Kidney tubule cell (primary cell): ENCODE results near the gene TCEANC2.
"Not testable (repeated sequence)": the region's sequence is repeated elsewhere in the genome, so short reads cannot be mapped to it uniquely, and the experiment has no call there.

ENCODE experiments used
- DNase-seq: peaks from one replicate; pipeline ENCODE4 v3.0.0-alpha.2; 2018; ENCODE audit warnings: low spot score

The TCEANC2 gene

GRCh38 chr1:54027848-54028247, 25.6 kb upstream of the TCEANC2 start:
- DNase-seq = no peak

GRCh38 chr1:54028306-54029251, 24.8 kb upstream of the TCEANC2 start:
- DNase-seq = no peak

- DNase-seq = no peak
Measured at GRCh38 chr1:54037476-54037875, 15.9 kb upstream of the TCEANC2 start.

GRCh38 chr1:54041806-54042205, 11.6 kb upstream of the TCEANC2 start:
- no peak for DNase-seq

- DNase-seq = no peak
Measured at GRCh38 chr1:54045496-54045895, 7.9 kb upstream of the TCEANC2 start.

GRCh38 chr1:54046671-54047383, 6.6 kb upstream of the TCEANC2 start:
- no peak for DNase-seq

GRCh38 chr1:54047384-54048305, 5.8 kb upstream of the TCEANC2 start:
- DNase-seq = no peak

- not testable (repeated sequence) for DNase-seq
Measured at GRCh38 chr1:54050435-54050834, 3.0 kb upstream of the TCEANC2 start.

- DNase-seq = peak; percentile 18
Measured at GRCh38 chr1:54051933-54052430, 1.4 kb upstream of the TCEANC2 start.

GRCh38 chr1:54052431-54052933, 926 bp upstream of the TCEANC2 start:
- DNase-seq = peak; percentile 63

GRCh38 chr1:54053745-54054437, 483 bp downstream of the TCEANC2 start:
- DNase-seq = peak; percentile 19

GRCh38 chr1:54054438-54054749, 986 bp downstream of the TCEANC2 start:
- no peak for DNase-seq

GRCh38 chr1:54064299-54064698, 10.9 kb downstream of the TCEANC2 start:
- no peak for DNase-seq

- no peak for DNase-seq
Measured at GRCh38 chr1:54069791-54070170, 16.4 kb downstream of the TCEANC2 start.

GRCh38 chr1:54070171-54070837, 16.9 kb downstream of the TCEANC2 start:
- DNase-seq = peak; percentile 52

- DNase-seq = no peak
Measured at GRCh38 chr1:54077359-54077758, 24.0 kb downstream of the TCEANC2 start.

GRCh38 chr1:54080598-54081049, 27.2 kb downstream of the TCEANC2 start:
- peak; percentile 13 for DNase-seq

- peak; percentile 73 for DNase-seq
Measured at GRCh38 chr1:54081306-54082270, 28.2 kb downstream of the TCEANC2 start.

GRCh38 chr1:54084794-54085193, 31.4 kb downstream of the TCEANC2 start:
- DNase-seq = no peak
